ENCODE measurements around the gene SPATS2L. TPM values are rescaled to one million over a fixed set of nuclear protein-coding genes. Genes with fewer than 3 reads are reported as not detected.
A peak's percentile ranks its signal among the peaks of the same experiment; 100 is the strongest.

SPATS2L gene
- total RNA-seq, 1 donor from 2014 or later: 79.9 TPM

- H3K36me3 ChIP-seq (ENCODE audit: control insufficient read depth in 3 of 3, insufficient read depth in 3 of 3, low read length in 3 of 3): peaks cover 12 to 43% (median 20%) of the 10 kb centered on the region in 3 donors
- peak overlapping the region; percentile 30 to 49 (median 39) for H3K4me3 ChIP-seq (ENCODE audit: low read length in 3 of 3)
- H3K27me3 ChIP-seq (ENCODE audit: control insufficient read depth in 3 of 3, insufficient read depth in 3 of 3, low read length in 3 of 3): no peaks in the 10 kb centered on the region
- H3K9me3 ChIP-seq (ENCODE audit: control insufficient read depth in 3 of 3, low read length in 3 of 3): no peaks in the 10 kb centered on the region
- peaks cover 11 to 15% (median 14%) of the 10 kb centered on the region in 3 donors for H3K4me1 ChIP-seq (ENCODE audit: control insufficient read depth in 3 of 3, insufficient read depth in 3 of 3, low read length in 3 of 3)
- peak overlapping the region; percentile 20 to 67 (median 32) for H3K9ac ChIP-seq (ENCODE audit: low read depth in 1 of 3, low read length in 3 of 3)
- peak overlapping the region; percentile 75 for H3K27ac ChIP-seq (ENCODE audit: low read depth, low read length)
Observed at GRCh38 chr2:200466425-200467418, 160.2 kb downstream of the SPATS2L start.

GRCh38 chr2:200467806-200468681 is 161.6 kb downstream of the SPATS2L start:
- Histone ChIP-seq H3K4me1 (ENCODE audit: control insufficient read depth in 3 of 3, insufficient read depth in 3 of 3, low read length in 3 of 3) (peaks cover 11 to 15% (median 14%) of the 10 kb centered on the region in 3 donors), H3K27me3 (ENCODE audit: control insufficient read depth in 3 of 3, insufficient read depth in 3 of 3, low read length in 3 of 3) (no peaks in the 10 kb centered on the region), H3K27ac (ENCODE audit: low read depth, low read length) (no peak overlapping the region), H3K9me3 (ENCODE audit: control insufficient read depth in 3 of 3, low read length in 3 of 3) (no peaks in the 10 kb centered on the region), H3K4me3 (ENCODE audit: low read length in 3 of 3) (no peak overlapping the region), H3K9ac (ENCODE audit: low read depth in 1 of 3, low read length in 3 of 3) (no peak overlapping the region), H3K36me3 (ENCODE audit: control insufficient read depth in 3 of 3, insufficient read depth in 3 of 3, low read length in 3 of 3) (peaks cover 15 to 44% (median 26%) of the 10 kb centered on the region in 3 donors)

- Histone ChIP-seq H3K27me3 (ENCODE audit: control insufficient read depth in 3 of 3, insufficient read depth in 3 of 3, low read length in 3 of 3) (no peaks in the 10 kb centered on the region), H3K9me3 (ENCODE audit: control insufficient read depth in 3 of 3, low read length in 3 of 3) (no peaks in the 10 kb centered on the region), H3K4me1 (ENCODE audit: control insufficient read depth in 3 of 3, insufficient read depth in 3 of 3, low read length in 3 of 3) (peaks cover 11 to 15% (median 14%) of the 10 kb centered on the region in 3 donors), H3K4me3 (ENCODE audit: low read length in 3 of 3) (no peak overlapping the region), H3K36me3 (ENCODE audit: control insufficient read depth in 3 of 3, insufficient read depth in 3 of 3, low read length in 3 of 3) (peaks cover 15 to 49% (median 30%) of the 10 kb centered on the region in 3 donors), H3K27ac (ENCODE audit: low read depth, low read length) (no peak overlapping the region), H3K9ac (ENCODE audit: low read depth in 1 of 3, low read length in 3 of 3) (no peak overlapping the region)
Observed at GRCh38 chr2:200469708-200470211, 163.3 kb downstream of the SPATS2L start.

- Histone ChIP-seq H3K27me3 (ENCODE audit: control insufficient read depth in 3 of 3, insufficient read depth in 3 of 3, low read length in 3 of 3) (no peaks in the 10 kb centered on the region), H3K9me3 (ENCODE audit: control insufficient read depth in 3 of 3, low read length in 3 of 3) (no peaks in the 10 kb centered on the region), H3K36me3 (ENCODE audit: control insufficient read depth in 3 of 3, insufficient read depth in 3 of 3, low read length in 3 of 3) (peaks cover 19 to 51% (median 32%) of the 10 kb centered on the region in 3 donors), H3K4me3 (ENCODE audit: low read length in 3 of 3) (no peak overlapping the region), H3K27ac (ENCODE audit: low read depth, low read length) (no peak overlapping the region), H3K4me1 (ENCODE audit: control insufficient read depth in 3 of 3, insufficient read depth in 3 of 3, low read length in 3 of 3) (peaks cover 11 to 15% (median 14%) of the 10 kb centered on the region in 3 donors), H3K9ac (ENCODE audit: low read depth in 1 of 3, low read length in 3 of 3) (no peak overlapping the region)
Observed at GRCh38 chr2:200470230-200470629, 163.7 kb downstream of the SPATS2L start.

GRCh38 chr2:200471324-200471848 is 164.9 kb downstream of the SPATS2L start:
- Histone ChIP-seq H3K4me3 (ENCODE audit: low read length in 3 of 3) (no peak overlapping the region), H3K27me3 (ENCODE audit: control insufficient read depth in 3 of 3, insufficient read depth in 3 of 3, low read length in 3 of 3) (no peaks in the 10 kb centered on the region), H3K9ac (ENCODE audit: low read depth in 1 of 3, low read length in 3 of 3) (no peak overlapping the region), H3K36me3 (ENCODE audit: control insufficient read depth in 3 of 3, insufficient read depth in 3 of 3, low read length in 3 of 3) (peaks cover 19 to 54% (median 34%) of the 10 kb centered on the region in 3 donors), H3K27ac (ENCODE audit: low read depth, low read length) (no peak overlapping the region), H3K9me3 (ENCODE audit: control insufficient read depth in 3 of 3, low read length in 3 of 3) (no peaks in the 10 kb centered on the region), H3K4me1 (ENCODE audit: control insufficient read depth in 3 of 3, insufficient read depth in 3 of 3, low read length in 3 of 3) (peaks cover 13 to 17% (median 14%) of the 10 kb centered on the region in 3 donors)

- Histone ChIP-seq H3K4me1 (ENCODE audit: control insufficient read depth in 3 of 3, insufficient read depth in 3 of 3, low read length in 3 of 3) (peaks cover 9 to 23% (median 16%) of the 10 kb centered on the region in 3 donors), H3K9ac (ENCODE audit: low read depth in 1 of 3, low read length in 3 of 3) (no peak overlapping the region), H3K36me3 (ENCODE audit: control insufficient read depth in 3 of 3, insufficient read depth in 3 of 3, low read length in 3 of 3) (peaks cover 19 to 54% (median 34%) of the 10 kb centered on the region in 3 donors), H3K27ac (ENCODE audit: low read depth, low read length) (no peak overlapping the region), H3K27me3 (ENCODE audit: control insufficient read depth in 3 of 3, insufficient read depth in 3 of 3, low read length in 3 of 3) (no peaks in the 10 kb centered on the region), H3K9me3 (ENCODE audit: control insufficient read depth in 3 of 3, low read length in 3 of 3) (no peaks in the 10 kb centered on the region), H3K4me3 (ENCODE audit: low read length in 3 of 3) (no peak overlapping the region)
Observed at GRCh38 chr2:200471928-200472645, 165.6 kb downstream of the SPATS2L start.

GRCh38 chr2:200472853-200473464 is 166.5 kb downstream of the SPATS2L start:
- no peak overlapping the region for H3K4me3 ChIP-seq (ENCODE audit: low read length in 3 of 3)
- no peak overlapping the region for H3K27ac ChIP-seq (ENCODE audit: low read depth, low read length)
- peaks cover 8 to 14% (median 12%) of the 10 kb centered on the region in 3 donors for H3K4me1 ChIP-seq (ENCODE audit: control insufficient read depth in 3 of 3, insufficient read depth in 3 of 3, low read length in 3 of 3)
- no peaks in the 10 kb centered on the region for H3K27me3 ChIP-seq (ENCODE audit: control insufficient read depth in 3 of 3, insufficient read depth in 3 of 3, low read length in 3 of 3)
- no peaks in the 10 kb centered on the region for H3K9me3 ChIP-seq (ENCODE audit: control insufficient read depth in 3 of 3, low read length in 3 of 3)
- H3K9ac ChIP-seq (ENCODE audit: low read depth in 1 of 3, low read length in 3 of 3): peak overlapping the region in 1 of 3 donors; percentile 33
- H3K36me3 ChIP-seq (ENCODE audit: control insufficient read depth in 3 of 3, insufficient read depth in 3 of 3, low read length in 3 of 3): peaks cover 19 to 53% (median 34%) of the 10 kb centered on the region in 3 donors

GRCh38 chr2:200475795-200476194 is 169.3 kb downstream of the SPATS2L start:
- Histone ChIP-seq H3K27me3 (ENCODE audit: control insufficient read depth in 3 of 3, insufficient read depth in 3 of 3, low read length in 3 of 3) (no peaks in the 10 kb centered on the region), H3K9me3 (ENCODE audit: control insufficient read depth in 3 of 3, low read length in 3 of 3) (no peaks in the 10 kb centered on the region), H3K4me3 (ENCODE audit: low read length in 3 of 3) (no peak overlapping the region), H3K36me3 (ENCODE audit: control insufficient read depth in 3 of 3, insufficient read depth in 3 of 3, low read length in 3 of 3) (peaks cover 10 to 29% (median 19%) of the 10 kb centered on the region in 3 donors), H3K4me1 (ENCODE audit: control insufficient read depth in 3 of 3, insufficient read depth in 3 of 3, low read length in 3 of 3) (peaks cover 8 to 12% (median 9%) of the 10 kb centered on the region in 3 donors), H3K9ac (ENCODE audit: low read depth in 1 of 3, low read length in 3 of 3) (no peak overlapping the region), H3K27ac (ENCODE audit: low read depth, low read length) (no peak overlapping the region)

Data from skeletal muscle tissue (tissue), 4 donors.